COR-L47 (cell line): ENCODE data around the gene CCDC34.

ENCODE experiments used
- DNase-seq: peaks from one replicate; lab custom pipeline; 2025; lab: John Stamatoyannopoulos, UW

The CCDC34 gene

GRCh38 chr11:27290261-27291050 lies 72.6 kb downstream of the CCDC34 start:
- DNase-seq: no peak
